ENCODE results near the gene KDM2A.

KDM2A gene

DNA sequence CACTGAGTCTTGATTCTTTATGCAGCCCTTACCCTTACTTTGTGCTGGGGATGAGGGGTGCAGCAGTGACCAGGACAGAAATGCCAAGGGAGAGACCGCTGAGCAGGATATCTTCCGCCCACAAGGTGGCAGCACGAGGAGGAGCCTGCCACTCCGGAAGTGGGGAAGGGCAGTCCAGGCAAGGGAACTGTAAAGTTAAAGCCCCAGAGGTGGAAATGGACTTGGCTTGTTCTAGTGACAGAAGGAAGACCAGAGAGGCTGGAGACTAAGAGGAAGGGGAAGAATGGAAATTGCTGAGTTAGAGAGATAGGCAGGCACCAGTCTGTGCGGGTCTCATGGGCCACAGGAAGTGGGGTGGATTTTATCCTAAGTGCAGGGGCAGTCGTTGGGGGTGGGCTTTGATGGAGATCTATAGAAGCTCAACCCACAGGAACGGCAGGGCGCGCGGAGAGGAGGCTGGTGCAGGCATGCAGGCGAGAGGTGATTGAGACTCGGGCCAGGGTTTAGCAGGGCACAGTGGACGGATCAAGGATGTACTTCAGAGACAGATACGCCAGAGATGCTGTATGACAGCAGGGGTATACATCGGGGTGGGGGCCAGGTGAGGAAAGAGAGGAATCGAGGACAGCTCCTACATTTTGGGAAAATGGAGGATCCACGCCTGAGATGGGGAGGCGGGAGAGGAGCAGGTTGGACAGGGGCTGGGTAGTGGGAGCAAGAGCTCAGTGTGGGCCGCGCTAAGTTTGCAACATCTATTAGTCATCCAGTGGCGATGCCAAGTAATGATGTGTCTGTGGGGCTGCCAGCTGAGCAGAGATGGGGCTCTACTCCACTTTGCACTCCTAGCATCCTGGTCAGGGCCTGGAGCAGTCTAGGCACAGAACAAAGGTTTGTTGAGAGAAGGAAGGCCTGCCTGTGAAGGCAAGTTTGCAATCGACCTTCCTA lies 143.9 kb downstream of the KDM2A start:
- DNase-seq: peak; percentile 64

GRCh38 chr11:67264260-67264659 lies 145.2 kb downstream of the KDM2A start:
- DNase-seq: no peak

DNA sequence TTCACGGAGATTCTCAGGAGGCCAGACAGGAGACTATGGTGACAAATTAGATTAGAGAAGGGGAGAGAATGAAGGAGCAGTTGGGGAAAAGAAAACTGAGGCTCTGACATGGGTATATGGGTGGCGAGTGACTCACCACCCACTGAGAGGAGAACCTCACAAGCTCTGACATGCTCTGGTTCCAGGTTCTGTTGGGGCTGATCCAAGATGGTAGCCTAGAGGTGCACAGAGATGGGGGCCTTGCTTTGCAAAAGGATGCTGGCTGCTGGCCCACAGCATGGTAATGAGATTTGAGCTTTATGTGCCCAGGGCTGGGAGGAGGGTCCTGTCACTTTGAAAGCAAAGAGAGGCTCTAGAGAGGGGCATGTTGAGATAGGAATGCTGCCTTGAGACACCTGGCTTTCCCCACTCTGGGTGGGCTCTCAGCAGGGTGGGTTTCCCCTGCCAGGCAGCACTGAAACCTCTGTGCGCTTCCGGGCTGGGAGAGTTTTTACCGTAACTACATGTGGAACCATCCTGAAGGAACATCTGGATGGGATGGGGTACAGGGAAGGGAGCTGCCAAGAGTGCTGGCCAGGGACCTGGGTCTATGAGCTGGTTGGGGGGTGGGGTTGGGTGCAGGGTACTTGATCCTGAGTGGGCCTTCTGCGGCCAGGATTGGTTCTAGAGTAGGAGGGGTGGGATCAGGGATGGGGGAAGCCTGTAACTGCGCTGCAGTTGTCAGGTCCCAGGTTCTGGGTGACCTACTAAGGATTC lies 146.0 kb downstream of the KDM2A start:
- DNase-seq: no peak

DNA sequence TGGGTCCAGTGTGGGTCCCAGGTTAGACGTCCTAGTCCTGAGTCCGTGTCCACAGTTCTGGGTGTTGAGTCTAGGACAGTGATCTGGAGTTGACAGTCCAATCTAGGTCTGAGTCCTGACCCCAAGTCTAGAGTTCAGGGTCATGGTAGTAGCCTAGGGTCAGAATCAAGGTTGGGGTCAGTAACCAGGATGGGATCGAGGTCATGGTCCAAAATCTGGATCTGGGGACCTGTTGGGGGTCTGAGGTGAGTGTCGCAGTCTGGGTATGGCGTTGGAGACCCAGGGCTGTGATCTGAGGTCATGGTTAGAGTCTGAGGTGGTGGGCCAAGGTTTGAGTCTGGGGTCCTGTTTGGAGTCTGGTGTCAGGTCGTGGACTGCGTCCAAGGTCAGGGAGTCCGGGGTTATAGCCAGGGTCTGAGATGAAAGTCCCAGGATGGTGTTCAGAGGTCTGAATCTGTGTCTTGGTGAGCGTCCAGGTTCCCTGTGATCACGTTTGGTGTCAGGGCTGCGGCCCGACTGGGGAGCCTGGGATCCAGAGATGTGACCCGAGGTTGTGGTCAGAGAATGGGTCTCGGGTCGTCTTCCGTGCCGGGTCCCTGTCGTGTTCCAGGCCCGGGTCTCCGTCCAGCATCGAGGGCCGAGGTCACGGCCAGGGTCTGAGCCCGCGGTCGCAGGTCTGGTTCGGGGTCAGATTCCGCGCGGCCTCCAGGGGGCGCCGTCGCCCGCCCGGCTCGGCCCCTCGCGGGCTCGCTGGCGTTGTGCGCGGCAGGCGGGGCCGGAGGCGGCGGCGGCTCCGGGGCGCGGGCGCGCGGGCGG lies 146.8 kb downstream of the KDM2A start:
- no peak for DNase-seq

- no peak for DNase-seq
Observed at GRCh38 chr11:67266449-67267187, 147.6 kb downstream of the KDM2A start, which contains the start of gene GRK2. Gene GRK2 (plus strand): TSS chr11:67266473. CDS start chr11:67266700, 227 bp downstream.

GRCh38 chr11:67267188-67268080 lies 148.4 kb downstream of the KDM2A start:
- no peak for DNase-seq

DNA sequence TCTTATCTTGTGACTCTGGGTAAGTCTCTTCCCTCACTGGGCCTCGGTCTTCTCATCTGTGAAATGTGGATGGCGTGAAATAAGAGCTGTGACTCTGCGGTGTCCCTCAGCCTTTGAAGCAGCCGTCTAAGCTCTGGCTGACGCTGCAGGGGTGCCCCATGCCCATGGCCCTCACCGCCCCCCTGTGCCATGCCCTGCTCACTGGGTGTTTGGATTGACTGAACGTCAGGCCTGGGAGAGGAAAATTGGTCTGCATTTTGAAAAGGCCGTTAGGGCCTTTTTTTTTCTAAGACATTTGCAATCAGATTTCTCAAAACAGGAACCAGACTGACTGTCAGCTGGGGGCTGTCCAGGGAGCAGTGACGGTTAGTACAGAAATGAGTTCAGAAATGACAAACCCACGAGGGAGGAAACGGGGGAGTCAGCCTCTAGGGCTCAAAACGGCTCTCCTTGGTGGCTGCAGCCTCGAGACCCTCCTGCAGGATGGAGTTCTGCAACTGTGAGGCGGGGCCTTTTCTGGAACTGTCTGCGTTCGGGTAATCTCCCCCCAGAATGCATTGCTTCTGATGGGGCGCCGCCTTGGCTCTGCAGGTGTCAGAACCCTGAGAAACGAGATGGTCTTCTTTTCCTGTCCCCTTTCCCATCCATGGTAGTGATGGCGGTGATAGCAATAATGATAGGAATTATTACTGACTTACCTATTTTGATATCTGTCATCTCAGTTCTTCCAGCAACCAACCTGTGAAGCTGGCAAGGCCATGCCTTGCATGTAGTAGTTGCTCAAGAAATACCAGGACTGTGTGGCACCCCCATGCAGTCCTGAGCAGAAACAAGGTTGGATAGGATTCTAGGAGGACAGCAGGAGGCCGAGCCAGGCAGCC lies 149.3 kb downstream of the KDM2A start:
- DNase-seq: no peak

DNA sequence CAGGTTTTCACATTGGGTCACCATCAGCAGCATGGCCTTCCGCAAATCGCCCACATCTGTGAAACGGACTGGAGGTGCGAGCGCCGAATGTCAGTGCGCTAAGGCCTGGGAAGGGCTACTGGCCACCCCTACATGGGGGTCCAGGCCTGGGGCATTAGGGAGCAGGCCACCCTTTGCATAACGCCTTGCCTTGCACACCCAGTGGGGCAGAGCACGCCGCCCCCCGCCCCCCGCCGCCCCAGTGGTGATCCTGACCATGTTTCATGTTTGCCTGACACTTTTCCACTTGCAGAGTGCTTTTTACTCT lies 149.9 kb downstream of the KDM2A start:
- DNase-seq: no peak

DNA sequence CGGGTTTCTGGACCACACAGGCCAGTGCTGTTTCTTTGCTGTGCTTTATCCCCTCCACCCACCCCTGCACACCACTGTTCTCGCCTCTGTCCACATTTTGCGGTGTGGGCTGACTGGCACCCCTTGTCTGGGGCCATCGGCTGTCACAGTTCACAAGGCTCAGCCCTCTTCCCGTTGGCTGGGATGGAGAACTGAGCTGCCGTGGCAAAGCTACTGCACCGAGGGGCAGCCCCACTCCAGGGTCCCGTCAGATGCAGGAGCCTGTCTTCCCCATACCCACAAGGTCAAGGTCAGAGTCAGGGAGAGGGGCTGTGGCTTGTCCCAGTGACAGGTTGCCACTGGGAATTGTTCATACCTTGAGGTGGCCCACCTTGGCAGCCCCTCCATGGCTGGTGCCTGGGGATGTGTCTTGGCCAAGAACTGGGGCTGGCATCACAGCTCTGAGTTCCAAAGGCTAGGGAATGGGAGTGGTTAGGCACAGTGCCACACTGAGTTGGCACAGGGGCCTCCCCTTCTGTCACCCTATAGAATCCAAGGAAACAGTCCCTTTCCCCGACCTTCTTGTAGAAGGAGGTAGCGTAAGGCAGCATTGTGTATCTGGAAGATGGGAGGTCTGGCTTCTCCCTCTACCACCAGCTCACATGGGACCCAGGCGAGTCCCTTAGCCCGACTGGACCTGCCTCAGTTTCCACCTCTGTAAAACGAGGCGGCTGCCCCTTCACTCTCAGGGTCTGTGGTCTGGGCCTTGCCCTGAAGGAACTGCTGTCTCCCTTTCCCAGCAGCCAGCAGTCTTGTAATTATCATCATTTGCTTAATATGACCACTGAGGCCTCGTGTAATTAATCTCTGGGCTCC lies 150.6 kb downstream of the KDM2A start:
- no peak for DNase-seq

DNA sequence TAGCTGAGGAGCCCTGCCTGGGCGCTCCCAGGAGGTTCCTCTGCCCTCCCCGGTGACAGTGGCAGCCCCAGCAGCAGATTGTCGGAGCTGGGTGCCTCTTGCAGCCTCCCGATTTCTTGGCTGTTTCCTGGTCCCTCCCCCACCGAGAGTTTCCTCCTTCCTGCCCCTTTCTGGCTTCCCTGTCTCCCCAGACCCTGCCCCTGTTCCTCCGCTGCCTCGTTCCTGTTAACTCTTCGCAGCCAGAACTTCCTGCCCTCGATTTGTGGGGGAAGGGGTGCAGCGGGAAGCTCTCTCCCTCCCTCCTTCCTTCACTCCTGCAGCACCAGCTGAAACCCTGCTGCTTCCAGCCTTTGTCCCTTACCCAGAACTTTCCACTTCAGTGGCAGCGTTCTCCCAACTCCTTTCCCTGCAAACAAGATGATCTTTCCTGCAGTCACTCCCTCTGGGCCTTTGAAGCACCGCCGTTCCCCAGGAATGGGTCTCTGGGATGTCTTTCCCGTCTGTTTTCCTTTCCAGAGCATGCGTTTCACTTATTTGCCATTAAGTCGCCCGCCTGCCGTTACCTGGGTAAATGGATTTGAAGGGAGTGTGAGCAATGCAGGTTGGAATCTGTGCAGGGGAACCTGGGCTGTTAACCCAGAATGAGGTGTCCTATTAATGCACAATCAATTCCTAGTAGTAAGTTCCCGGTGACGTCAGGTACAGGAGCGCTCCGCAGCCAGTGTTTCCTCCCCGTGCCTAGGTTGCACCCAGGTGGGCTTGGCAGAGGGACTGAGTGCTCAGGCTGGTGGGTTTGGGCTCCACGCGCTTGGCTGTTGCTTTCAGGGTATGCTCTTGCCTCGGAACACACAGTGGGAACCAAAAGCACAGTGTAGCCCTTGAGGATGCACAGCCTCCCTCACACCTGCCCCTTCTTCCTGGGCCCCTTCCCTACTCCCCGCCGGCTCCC lies 151.5 kb downstream of the KDM2A start:
- DNase-seq: no peak

GRCh38 chr11:67271205-67271540 lies 152.1 kb downstream of the KDM2A start:
- no peak for DNase-seq

- DNase-seq: no peak
Observed at GRCh38 chr11:67271541-67272284, 152.7 kb downstream of the KDM2A start.

GRCh38 chr11:67272327-67273259 lies 153.5 kb downstream of the KDM2A start:
- DNase-seq: no peak

GRCh38 chr11:67273260-67273990 lies 154.4 kb downstream of the KDM2A start:
- no peak for DNase-seq

DNA sequence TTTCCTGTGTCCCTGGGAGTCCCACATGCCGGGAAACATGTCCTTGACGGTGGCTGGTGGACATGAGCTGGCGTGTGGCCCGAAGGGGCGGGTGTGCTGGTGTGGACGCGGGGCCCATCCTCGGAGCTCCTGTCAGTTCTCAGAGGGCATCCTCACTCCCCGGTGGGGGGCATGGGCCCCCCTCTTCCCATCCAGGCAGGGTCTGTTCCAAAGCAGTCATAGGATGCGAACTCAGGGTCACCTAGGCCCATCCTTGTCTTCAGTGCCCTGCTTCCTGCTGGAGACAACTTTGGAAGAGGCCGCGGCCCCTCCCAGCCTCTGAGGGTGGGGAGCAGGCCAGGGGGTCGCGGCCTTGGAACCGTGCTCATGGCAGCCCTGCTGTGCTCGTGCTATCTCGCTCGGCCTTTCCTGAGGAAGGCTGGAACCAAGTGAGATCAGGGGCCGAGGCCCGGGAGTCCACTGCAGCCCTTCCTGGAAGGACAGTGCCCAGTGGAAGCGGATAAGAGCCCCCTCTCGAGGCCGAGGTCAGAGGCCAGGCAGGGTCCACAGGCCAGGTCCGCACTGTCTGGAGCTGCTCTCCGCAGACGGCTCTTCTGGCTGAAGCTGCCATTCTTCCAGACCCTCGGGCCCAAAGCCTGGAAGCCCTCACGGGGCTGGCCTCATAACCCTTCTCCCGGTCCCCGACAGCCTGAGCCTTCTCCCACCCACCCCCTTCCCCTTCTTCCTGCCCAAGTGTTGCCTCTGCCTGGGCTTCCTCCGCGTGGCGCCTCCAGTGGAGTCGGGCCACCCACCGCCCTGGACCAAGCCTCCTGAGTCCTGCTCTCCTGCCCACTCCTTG lies 155.9 kb downstream of the KDM2A start:
- no peak for DNase-seq
